ENCODE results near the gene ASPM. TPM values are rescaled to one million over a fixed set of nuclear protein-coding genes. Genes with fewer than 3 reads are reported as not detected.

The ASPM gene
- total RNA-seq, 1 donor from 2014 or later, result 146 TPM

DNA sequence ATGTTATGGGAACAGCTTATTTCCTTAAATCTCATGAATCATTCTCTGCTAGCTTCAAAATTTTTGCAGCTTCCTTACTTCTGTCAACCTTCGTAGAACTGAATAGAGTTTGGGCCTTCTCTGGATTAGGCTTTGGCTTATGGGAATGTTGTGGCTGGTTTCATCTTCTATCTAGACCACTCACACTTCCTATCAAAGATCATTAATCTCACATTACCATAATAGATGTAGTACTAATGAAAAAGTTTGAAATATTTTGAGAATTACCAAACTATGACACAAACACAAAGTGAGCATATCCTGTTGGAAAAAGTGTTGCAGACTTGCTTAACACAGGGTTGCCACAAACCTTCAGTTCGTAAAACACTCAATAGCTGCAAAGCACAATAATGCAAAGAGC, 30.3 kb downstream of the ASPM start:
- H3K9ac ChIP-seq, result no peak overlapping the region
- TF ChIP-seq, protein P1, sequence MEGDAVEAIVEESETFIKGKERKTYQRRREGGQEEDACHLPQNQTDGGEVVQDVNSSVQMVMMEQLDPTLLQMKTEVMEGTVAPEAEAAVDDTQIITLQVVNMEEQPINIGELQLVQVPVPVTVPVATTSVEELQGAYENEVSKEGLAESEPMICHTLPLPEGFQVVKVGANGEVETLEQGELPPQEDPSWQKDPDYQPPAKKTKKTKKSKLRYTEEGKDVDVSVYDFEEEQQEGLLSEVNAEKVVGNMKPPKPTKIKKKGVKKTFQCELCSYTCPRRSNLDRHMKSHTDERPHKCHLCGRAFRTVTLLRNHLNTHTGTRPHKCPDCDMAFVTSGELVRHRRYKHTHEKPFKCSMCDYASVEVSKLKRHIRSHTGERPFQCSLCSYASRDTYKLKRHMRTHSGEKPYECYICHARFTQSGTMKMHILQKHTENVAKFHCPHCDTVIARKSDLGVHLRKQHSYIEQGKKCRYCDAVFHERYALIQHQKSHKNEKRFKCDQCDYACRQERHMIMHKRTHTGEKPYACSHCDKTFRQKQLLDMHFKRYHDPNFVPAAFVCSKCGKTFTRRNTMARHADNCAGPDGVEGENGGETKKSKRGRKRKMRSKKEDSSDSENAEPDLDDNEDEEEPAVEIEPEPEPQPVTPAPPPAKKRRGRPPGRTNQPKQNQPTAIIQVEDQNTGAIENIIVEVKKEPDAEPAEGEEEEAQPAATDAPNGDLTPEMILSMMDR (IDR thresholded peaks at IDR 0.05), result no peak
- TF ChIP-seq EZH2 (IDR thresholded peaks at IDR 0.05) (no peak), EZH2phosphoT487 (IDR thresholded peaks at IDR 0.05) (no peak)
- no peaks in the 10 kb centered on the region for H3K4me1 ChIP-seq
- H2AFZ ChIP-seq (replicated peaks), result no peak overlapping the region
- no peaks in the 10 kb centered on the region for H3K27me3 ChIP-seq
- peaks cover 2% of the 10 kb centered on the region for H3K79me2 ChIP-seq (ENCODE audit: low read depth)
- no peak overlapping the region for H3K27ac ChIP-seq
- H3K9me3 ChIP-seq (ENCODE audit: low read depth), result no peaks in the 10 kb centered on the region
- H3K4me2 ChIP-seq, result no peak overlapping the region
- Mint-ChIP-seq H3K9me3 (no peaks in the 10 kb centered on the region), H3K4me1 (no peaks in the 10 kb centered on the region), H3K27ac (no peak overlapping the region), H3K36me3 (peaks cover 48% of the 10 kb centered on the region), H3K4me3 (no peak overlapping the region), H3K27me3 (ENCODE audit: insufficient read depth, low read depth) (peaks cover 3% of the 10 kb centered on the region)
- DNase-seq (ENCODE audit: low spot score), result no peak
- no peak overlapping the region for H3K4me3 ChIP-seq
- H4K20me1 ChIP-seq (ENCODE audit: low read depth), result no peaks in the 10 kb centered on the region
- no peaks in the 10 kb centered on the region for H3F3A ChIP-seq (ENCODE audit: low read depth)
- H3K36me3 ChIP-seq, result peaks cover 30% of the 10 kb centered on the region

DNA sequence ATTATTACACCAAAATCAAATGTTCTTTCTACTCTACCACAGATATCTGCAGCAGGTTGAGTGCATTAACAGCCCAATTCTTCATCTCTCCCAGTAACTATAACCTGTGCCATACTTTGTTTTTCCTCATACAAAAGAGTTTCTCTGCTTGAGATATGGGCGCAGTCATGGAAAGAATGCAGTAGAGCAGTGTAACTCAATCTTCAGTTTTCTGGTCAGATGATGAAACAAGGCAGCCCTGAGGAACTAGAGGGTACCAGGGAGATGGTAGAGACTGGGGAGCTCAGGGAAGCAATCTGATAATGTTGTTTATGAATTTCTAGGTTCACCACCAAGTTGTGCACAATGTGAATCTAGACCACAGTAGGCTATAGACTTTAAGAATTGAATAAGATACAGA, 39.6 kb downstream of the ASPM start:
- TF ChIP-seq EZH2 (IDR thresholded peaks at IDR 0.05) (no peak), EZH2phosphoT487 (IDR thresholded peaks at IDR 0.05) (no peak)
- TF ChIP-seq, protein P1 (IDR thresholded peaks at IDR 0.05), result no peak
- Histone ChIP-seq H3K27ac (no peak overlapping the region), H3K36me3 (peaks cover 76% of the 10 kb centered on the region), H3F3A (ENCODE audit: low read depth) (no peaks in the 10 kb centered on the region), H3K27me3 (no peaks in the 10 kb centered on the region), H3K4me2 (no peak overlapping the region), H3K4me1 (no peaks in the 10 kb centered on the region), H3K4me3 (no peak overlapping the region), H2AFZ (replicated peaks) (no peak overlapping the region), H3K9me3 (ENCODE audit: low read depth) (peaks cover 11% of the 10 kb centered on the region), H4K20me1 (ENCODE audit: low read depth) (no peaks in the 10 kb centered on the region), H3K79me2 (ENCODE audit: low read depth) (peaks cover 25% of the 10 kb centered on the region), H3K9ac (no peak overlapping the region)
- no peaks in the 10 kb centered on the region for H3K27me3 Mint-ChIP-seq (ENCODE audit: insufficient read depth, low read depth)
- H3K9me3 Mint-ChIP-seq, result peaks cover 9% of the 10 kb centered on the region
- no peak for DNase-seq (ENCODE audit: low spot score)
- H3K4me3 Mint-ChIP-seq, result no peak overlapping the region
- peaks cover 82% of the 10 kb centered on the region for H3K36me3 Mint-ChIP-seq
- no peaks in the 10 kb centered on the region for H3K4me1 Mint-ChIP-seq
- H3K27ac Mint-ChIP-seq, result no peak overlapping the region

DNA sequence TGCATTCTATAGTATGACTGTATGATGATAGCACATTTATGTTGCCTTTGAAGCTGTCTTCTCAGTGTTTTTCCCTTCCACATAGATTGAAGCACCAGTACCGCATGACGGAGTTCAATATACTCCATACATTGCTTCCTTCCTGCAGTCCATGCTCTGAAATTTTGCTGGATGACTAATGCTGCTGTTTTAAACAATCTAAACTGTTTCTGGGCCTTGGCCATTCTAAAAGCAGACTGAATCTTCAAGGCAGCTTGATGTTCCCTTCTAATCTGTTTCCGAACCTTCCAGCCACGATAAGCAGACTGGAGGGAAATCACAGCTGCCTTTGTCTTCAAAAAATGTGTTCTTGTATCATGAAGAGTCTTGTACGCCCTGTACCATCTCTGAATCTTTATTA, 43.2 kb downstream of the ASPM start:
- Mint-ChIP-seq H3K36me3 (peaks cover 60% of the 10 kb centered on the region), H3K27ac (no peak overlapping the region), H3K4me1 (no peaks in the 10 kb centered on the region), H3K9me3 (peaks cover 9% of the 10 kb centered on the region), H3K27me3 (ENCODE audit: insufficient read depth, low read depth) (no peaks in the 10 kb centered on the region), H3K4me3 (no peak overlapping the region)
- Histone ChIP-seq H4K20me1 (ENCODE audit: low read depth) (no peaks in the 10 kb centered on the region), H3K27me3 (no peaks in the 10 kb centered on the region), H3K9ac (no peak overlapping the region), H3K4me1 (no peaks in the 10 kb centered on the region), H3F3A (ENCODE audit: low read depth) (no peaks in the 10 kb centered on the region), H2AFZ (replicated peaks) (no peak overlapping the region), H3K4me2 (no peak overlapping the region), H3K4me3 (no peak overlapping the region), H3K36me3 (peaks cover 57% of the 10 kb centered on the region), H3K9me3 (ENCODE audit: low read depth) (peaks cover 13% of the 10 kb centered on the region), H3K27ac (no peak overlapping the region), H3K79me2 (ENCODE audit: low read depth) (peaks cover 8% of the 10 kb centered on the region)
- DNase-seq (ENCODE audit: low spot score), result no peak
- TF ChIP-seq EZH2phosphoT487 (IDR thresholded peaks at IDR 0.05), result no peak
- TF ChIP-seq, protein P1 (IDR thresholded peaks at IDR 0.05), result no peak
- no peak for TF ChIP-seq EZH2 (IDR thresholded peaks at IDR 0.05)
